GOT3 (cell line): Measurements from ENCODE around the gene NOTUM.

Experiments
- DNase-seq: peaks from one replicate; lab custom pipeline; 2025; ENCODE audit warnings: mixed read lengths; lab: John Stamatoyannopoulos, UW

NOTUM gene

GRCh38 chr17:81935709-81936084 lies 25.3 kb downstream of the NOTUM start:
- no peak for DNase-seq

DNA sequence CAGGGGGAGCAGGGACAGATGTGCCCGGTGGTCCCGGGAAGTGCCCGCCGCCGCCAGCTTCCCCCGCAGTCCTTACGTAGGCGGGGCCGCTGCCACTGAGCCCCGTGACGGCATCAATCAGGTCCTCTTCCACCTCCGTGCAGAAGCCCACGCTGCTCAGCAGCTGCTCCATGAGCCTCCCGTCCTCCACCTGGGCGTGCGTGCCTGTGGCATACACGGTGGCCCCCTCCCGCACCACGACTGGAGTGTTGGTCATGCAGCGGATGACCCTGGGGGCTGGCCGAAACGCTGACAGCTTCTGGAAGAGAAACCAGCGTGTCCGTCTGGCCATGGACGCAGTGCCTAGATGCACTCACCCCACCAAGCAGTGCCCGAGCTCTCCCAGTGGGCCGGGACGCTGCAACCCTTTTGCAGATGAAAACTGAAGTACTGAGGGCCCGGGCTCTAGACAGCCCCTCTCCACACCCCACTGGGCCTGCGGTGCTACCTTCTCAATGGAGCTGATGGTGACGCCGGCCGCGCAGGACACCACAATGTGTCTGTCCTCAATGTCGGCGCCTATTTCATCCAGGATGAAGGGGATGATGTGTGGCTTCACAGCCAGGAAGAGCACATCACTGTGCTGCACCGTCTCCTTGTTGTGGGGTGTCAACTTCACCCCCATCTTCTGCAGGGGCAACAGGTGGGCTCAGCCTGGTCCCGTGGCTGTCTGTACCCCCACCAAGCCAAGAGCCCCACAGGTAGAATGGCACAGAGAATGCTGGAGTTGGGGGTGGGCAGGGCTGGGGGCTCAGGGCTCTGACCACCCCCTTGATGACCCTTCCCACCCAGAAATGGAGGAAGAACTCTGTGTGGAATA lies 25.9 kb downstream of the NOTUM start:
- no peak for DNase-seq

DNA sequence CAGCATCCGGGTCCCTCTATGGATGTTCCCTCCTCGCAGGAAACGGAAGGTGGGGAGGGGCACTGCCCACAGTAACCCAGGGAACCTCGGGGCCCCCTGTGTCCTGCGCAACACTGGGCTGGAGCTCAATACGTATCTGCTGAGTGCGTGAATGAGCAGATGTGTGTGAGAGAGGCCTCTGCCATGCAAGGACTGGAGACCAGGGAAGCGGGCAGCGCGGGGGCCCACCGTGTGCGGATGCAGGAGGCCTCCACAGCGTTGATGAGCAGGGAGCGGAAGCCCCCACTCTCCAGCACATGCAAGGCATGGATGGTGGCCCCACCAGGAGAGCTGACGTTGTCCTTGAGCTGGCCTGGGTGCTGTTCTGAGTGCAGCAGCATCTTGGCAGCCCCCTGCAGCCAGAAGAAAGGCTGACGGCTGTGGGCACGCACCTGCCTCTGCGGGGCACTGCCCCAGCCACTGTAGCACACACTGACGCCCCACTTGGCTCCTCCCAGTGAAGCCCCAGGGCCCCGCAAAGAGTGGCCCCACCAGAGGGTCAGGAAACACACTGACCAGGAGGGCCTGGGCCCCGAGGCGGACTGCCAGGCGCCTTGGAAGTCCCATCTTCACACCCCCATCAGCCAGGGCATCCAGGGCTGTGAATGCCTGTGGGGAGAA lies 26.8 kb downstream of the NOTUM start:
- no peak for DNase-seq

DNA sequence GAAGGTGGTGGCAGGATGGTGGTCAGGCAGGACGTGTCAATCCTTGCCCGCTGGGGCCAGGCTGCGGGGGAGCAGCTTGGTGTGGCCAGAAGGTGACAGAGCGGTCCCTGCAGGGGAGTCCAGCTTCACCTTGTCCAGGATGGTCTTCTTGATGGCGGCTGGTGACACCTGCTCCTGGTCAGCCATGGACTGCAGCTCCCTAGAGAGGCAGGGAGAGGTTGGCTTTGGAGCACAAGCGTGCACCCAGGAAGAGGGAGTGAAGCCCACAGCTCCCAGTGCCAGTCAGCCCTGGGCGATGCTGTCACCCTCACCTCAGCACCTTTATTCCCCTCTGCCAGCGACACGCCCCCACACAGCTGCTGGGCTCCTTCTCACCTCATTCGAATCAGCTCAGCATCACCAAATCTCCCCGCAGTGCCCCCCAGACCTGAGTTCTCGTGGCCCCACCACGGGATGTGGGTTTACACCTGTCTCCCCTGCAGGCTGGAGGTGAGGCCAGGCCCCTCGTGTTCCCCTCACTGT lies 27.7 kb downstream of the NOTUM start:
- DNase-seq: no peak

GRCh38 chr17:81932333-81932983 lies 28.5 kb downstream of the NOTUM start:
- no peak for DNase-seq

DNA sequence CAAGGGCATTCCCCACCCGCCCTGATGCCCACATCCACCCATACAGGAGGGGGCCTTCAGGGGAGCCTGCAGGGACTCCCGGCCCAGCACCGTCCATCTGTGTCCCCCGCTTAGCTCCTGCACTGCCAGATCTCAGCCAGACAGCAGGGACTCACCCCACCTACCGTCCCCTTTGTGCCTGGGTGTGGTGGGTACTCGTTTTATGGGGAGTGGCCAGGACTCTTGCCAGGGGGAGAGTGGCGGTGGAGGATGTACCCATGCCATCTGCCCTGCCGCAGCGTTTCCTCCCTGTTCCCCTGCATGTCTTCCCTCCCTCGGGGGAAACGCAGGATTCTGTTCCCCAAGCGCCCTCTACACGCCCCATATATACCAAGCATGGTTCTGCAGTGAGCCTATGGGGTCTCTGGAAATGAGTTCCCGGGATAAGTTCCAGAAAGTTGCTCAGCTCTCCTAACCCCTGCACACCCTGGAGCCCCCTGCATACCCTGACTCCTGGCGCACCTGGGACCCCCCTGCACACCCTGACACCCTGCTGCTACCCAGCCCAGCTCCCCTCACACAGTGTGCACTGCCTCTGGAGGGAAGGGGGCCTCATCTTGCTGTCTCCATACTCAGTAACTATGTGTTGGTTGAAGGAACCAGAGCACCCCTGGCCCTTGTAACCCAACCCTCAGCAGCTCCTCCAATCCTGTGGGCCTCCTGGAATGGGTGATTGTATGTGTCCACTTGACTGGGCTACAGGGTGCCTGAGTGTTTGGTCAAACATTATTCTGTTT lies 29.2 kb downstream of the NOTUM start:
- DNase-seq: no peak

GRCh38 chr17:81931189-81931556 lies 29.8 kb downstream of the NOTUM start:
- DNase-seq: no peak

DNA sequence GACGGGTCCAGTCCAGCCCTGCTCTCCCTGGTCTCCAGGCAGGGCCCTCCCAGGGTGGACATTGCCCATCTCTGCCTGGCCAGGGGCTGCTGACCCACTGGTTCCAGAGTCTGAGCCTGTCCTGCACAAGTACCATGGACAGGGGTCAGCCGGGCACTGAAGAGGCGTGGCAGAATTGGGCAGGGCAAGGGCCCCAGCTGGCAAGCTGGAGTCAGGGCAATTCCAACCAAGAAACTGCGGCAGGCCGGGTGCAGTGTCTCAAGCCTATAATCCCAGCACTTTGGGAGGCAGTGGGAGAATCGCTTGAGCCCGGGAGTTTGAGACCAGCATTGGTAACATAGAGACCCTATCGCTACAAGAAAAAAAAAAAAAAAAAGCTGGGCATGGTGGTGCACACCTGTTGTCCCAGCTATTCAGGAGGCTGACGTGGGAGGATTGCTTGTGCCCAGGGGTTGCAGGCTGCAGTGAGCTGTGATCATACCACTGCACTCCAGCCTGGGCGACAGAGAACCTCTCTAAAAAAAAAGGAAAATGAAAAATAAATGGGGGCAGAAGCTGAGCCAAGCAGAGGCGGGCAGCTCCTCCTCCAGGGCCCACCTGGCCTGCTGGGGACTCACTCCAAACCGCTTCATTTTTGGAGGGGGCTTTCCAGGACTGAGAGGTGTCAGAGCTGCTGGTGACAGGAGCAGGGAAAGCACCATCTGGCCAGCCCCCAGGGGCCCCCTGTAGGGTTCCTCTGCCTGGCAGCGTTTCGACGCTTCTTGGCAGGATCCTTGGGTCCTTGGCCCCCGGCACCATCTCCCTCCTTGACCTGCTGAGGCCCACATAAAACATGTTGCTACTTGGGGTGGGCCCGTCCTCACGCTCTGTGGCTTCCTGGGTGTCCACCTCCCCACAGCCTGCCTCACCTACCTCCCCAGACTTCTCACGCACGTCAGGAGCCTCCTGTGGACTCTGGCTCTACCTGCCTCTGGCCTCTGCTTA lies 30.6 kb downstream of the NOTUM start:
- no peak for DNase-seq

DNA sequence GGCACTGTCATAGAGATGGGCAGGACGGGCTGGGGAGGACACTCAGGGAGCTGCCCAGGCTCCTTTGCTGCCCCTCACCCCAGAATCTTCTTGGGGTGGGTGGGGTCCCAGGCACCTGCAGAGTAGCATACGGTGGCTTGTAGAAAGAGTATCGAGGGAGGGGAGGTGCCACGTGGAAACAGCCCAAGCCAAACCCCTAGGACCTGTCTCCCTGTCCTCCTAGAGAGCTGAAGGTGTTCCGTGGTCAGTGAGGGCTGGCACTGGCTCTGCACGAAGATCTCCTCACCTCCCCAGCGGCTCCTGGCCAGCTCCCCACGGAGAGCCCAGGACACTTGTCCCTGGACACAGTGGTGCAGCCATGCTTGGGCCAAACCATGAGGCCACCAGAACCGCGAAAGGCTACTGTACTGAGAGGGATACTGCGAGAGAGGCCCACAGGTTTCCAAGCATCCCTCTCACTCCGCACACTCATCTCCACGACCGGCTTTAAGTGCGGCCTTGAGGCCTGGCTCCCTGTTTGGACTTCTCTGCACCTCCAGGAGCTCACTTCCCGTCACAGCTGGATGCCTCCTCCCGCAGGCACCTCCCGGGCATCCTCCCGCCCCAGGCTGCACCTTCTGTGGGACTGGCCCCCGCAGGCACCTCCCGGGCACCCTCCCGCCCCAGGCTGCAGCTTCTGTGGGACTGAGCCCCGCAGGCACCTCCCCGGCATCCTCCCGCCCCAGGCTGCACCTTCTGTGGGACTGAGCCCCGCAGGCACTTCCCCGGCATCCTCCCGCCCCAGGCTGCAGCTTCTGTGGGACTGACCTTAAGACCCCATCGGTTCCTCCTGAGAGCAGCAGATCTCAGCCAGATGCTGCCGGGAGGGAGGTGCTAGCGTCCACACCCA lies 31.5 kb downstream of the NOTUM start:
- no peak for DNase-seq

DNA sequence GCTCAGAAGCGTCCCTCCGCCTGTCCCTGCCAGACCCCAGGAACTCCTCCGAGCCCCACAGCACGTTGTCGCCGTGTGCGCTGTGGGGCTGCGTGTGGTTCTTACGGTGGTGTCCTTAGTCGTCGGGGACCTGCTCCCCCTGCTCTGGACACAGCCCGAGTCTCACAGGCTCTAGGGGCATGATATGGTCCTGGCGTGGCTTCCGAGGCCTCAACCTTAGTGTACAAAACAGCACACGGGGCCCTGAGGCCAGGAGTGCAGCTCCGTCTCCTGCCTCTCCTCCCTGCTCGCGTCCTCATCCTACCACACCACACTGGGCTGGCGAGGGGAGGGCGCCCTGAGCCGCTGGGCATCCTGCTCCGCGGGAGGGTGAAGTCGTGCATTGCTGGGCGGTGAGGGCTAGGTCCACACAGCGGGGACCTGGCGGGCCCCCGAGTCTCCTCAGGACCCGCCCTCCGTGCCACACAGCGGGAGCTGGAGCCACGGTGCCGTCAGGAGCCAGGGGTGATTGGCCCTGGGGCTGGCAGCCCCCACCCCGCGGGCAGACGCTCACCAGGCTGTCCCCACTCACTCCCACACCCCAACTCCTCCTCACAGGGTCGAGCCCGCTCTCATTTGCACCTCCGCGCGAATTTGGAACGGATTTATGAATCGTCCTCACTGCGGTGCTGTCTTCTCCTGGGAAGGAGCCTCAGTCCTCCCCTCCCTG lies 32.3 kb downstream of the NOTUM start:
- no peak for DNase-seq

GRCh38 chr17:81927653-81928543 lies 33.1 kb downstream of the NOTUM start, which contains the start of gene MAFG:
TSS of gene MAFG (minus strand) at chr17:81927735. CDS start at chr17:81923185, 4,550 bp downstream.
- peak; percentile 83 for DNase-seq

GRCh38 chr17:81927152-81927652 lies 33.8 kb downstream of the NOTUM start:
- no peak for DNase-seq

- DNase-seq: peak; percentile 33
Measured at GRCh38 chr17:81926451-81927151, 34.4 kb downstream of the NOTUM start.

DNA sequence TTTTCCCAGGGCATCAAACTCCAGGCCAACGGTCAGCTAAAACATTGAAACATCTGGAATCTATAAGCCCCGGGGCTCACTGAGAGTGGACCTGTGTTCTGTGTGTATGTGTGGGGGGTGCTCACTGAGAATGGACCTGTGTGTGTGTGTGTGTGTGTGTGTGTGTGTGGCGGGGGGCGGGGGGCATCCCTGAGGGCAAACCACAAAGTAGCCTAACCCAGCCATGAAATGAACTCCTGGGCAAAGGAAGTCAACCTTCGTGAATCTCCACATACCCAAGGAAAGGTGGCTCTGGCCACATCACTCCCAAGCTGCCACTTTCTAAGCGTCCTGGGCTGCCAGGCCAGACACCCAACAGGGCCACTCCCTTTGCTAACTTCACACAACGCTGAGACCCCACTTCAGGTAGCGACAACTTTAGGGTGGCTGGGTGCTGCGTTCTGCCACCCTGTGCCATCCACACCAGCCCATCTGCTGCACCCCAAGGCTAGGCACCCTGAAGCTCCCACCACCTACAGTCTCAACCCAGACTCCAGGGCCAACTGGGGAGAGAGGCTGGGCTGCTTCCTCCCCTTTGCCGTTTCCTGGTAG lies 35.0 kb downstream of the NOTUM start:
- DNase-seq: no peak

DNA sequence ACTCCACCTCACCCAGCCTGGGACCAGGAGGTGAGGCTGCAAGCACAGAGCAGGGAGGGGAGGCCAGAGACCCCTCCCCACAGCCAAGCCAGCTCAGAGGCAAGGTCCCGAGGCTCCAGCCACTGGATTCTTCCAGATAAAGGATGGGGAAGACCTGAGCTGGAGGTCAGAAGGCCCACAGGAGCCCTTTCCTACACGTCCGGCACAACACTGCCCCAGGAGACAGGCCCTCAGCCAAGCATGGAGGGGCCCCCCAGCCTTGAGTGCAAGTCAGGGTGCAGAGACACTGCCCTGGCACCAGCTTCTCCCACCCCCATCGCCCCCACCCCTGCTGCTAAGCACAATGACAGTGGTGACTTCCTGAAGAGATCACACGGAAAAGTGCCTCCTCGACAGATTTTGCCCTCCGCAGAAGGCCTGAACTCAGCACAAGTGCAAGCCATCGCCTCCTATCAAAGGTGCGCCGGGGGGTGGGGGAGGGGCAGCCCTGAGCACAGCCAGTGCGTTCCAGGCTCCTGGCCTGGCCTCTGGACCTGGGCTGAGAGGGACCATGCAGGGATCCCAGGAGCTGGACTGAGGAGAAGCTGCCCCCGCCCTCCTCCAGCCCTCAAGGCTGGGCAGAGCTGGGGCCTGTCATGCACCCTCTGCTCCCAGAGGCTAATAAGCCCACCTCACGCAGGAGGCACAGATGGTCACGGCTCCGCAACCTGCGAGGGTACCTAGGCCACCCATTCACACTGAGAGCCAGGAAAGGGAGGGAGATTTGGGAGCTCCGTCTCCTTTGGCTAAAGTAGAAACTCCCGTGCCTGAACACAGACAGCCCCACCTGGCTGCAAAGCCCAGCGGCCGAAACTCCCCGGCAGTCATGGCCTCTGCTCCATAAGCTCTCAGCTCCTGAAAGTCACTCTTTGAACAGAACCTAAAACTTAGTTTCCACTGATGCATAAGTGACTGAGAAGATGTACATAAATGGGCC lies 36.1 kb downstream of the NOTUM start:
- DNase-seq: no peak
